GM18502 (cell line): ENCODE data around the gene MPST.

Source experiments
- ATAC-seq: cut with Tn5 transposase; IDR thresholded peaks from one replicate; pipeline ENCODE4 v1.9.1; 2021; ENCODE audit warnings: mild to moderate bottlenecking; ENCODE audit not compliant: unreplicated experiment, poor library complexity

The MPST gene

DNA sequence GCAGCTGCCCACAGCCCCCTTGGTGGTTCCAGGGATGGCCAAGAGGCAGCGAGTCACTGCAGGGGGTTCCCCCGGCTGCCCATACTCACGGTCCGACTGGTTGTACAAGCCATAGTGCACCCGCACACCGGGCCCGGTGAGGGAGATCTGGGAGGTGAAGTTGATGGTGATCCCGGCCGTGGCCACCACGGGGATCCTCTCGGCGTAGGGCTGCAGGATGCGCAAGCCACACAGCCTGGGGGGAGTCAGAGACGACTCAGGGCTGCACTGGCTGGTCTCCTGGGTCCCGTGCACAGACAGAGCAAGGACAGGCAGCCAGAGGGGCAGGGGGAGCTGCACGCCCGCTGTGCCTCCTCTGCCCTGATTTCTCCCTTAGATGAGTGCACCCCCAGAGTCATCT is 55.5 kb downstream of the MPST start:
- ATAC-seq = no peak

- no peak for ATAC-seq
Measured at GRCh38 chr22:37075822-37076433, 56.4 kb downstream of the MPST start.

- ATAC-seq = no peak
Measured at GRCh38 chr22:37077802-37078448, 58.4 kb downstream of the MPST start.

DNA sequence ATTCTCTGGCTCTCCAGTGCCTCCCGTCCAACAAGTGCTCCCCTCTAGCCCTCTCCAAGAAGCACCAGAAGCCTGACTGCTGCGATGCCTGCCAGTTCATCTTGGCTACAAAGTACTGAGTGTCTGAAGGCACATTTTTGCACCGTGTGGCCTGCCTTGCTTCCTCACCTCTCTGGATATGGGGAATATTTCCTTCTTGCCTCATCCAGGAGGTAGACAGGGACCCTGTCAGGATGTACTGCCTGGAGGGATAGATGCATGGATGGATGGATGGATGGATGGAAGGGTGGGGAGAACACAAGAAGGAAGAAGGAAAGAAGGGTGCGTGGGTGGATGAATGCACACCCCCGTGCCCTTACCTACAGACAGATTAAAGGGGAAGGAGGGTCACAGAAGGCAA is 59.6 kb downstream of the MPST start:
- no peak for ATAC-seq
